K562 (cell line): Measurements from ENCODE around the gene TMC8. TPM values are rescaled to one million over a fixed set of nuclear protein-coding genes. Genes with fewer than 3 reads are reported as not detected.

Source experiments
- BCL6 ChIP-seq: fragments of 250-450 bp; sonication (Bioruptor Pico); IDR thresholded peaks from 2 replicates; pipeline ENCODE4 v1.4.0; 2020
- DNMT1 ChIP-seq: fragments of 450-650 bp; IDR thresholded peaks from 2 replicates; pipeline ENCODE4 v1.6.1; 2016; ENCODE audit warnings: antibody characterized with exemption, mild to moderate bottlenecking
- MTA3 ChIP-seq: fragments of 450-650 bp; formaldehyde crosslinking; IDR thresholded peaks from 2 replicates; pipeline ENCODE4 v1.6.1; 2017; ENCODE audit warnings: mild to moderate bottlenecking, borderline replicate concordance
- NCOA1 ChIP-seq: fragments of 450-650 bp; IDR thresholded peaks from 2 replicates; pipeline ENCODE4 v1.6.1; 2016; ENCODE audit warnings: low read depth
- ZNF583 ChIP-seq: fragments of 250-450 bp; sonication (Bioruptor Pico); IDR thresholded peaks from 2 replicates; pipeline ENCODE4 v1.4.0; 2020
- polyA plus RNA-seq, 8 experiments: library from polyadenylated mRNA; depleted of rRNA in 4 of 8; stranded (reverse) in 5 of 8; unstranded in 3 of 8; fragments of >200 nt; fragmentation: Nextera tagmentation in 2 of 8; fragmentation: Illumina TruSeq in 1 of 8; extraction: Ambion mirVana in 2 of 8; extraction: Trizol in 1 of 8; gene quantifications; 2 replicates each; pipeline versions ENCODE4 v1.2.1 to v1.2.3, GENCODE V29; 2011 to 2014; ENCODE audit warnings: inconsistent platforms in 1 of 8, missing spikeins in 1 of 8
- total RNA-seq, 7 experiments: library from RNA; depleted of rRNA in 6 of 7; stranded (reverse); fragments of >200 nt in 6 of 7; fragmentation: Illumina TruSeq in 2 of 7; extraction: Trizol in 2 of 7; gene quantifications; 2 replicates each; pipeline versions ENCODE4 v1.2.1 to v1.2.3, GENCODE V29; 2011 to 2021; ENCODE audit warnings: low replicate concordance in 1 of 7
- TF ChIP-seq, protein P1 (sequence below): fragments of 450-650 bp; formaldehyde crosslinking; IDR thresholded peaks from 2 replicates; pipeline ENCODE4 v1.4.0; 2022; ENCODE audit warnings: missing genetic modification characterization
- TF ChIP-seq, protein P2 (sequence below): fragments of 450-650 bp; IDR thresholded peaks from 2 replicates; pipeline ENCODE4 v1.6.1; 2016; ENCODE audit warnings: low read depth, mild to moderate bottlenecking, moderate library complexity
- TF ChIP-seq, protein P3 (sequence below): sonication (generic); formaldehyde crosslinking; IDR thresholded peaks from 2 replicates; pipeline ENCODE4 v1.8.0; 2023; ENCODE audit warnings: mild to moderate bottlenecking, missing genetic modification reagents
- TF ChIP-seq, protein P4 (sequence below): fragments of 450-650 bp; IDR thresholded peaks from 2 replicates; pipeline ENCODE4 v1.6.1; 2016; ENCODE audit warnings: low read depth

TMC8 gene
- total and polyA plus RNA-seq, 9 of the 15 experiments (the other 6 are each of a cell fraction or from before 2014, with no cell fraction given) = 0.13 to 10.9 (median 2.8) TPM

DNA sequence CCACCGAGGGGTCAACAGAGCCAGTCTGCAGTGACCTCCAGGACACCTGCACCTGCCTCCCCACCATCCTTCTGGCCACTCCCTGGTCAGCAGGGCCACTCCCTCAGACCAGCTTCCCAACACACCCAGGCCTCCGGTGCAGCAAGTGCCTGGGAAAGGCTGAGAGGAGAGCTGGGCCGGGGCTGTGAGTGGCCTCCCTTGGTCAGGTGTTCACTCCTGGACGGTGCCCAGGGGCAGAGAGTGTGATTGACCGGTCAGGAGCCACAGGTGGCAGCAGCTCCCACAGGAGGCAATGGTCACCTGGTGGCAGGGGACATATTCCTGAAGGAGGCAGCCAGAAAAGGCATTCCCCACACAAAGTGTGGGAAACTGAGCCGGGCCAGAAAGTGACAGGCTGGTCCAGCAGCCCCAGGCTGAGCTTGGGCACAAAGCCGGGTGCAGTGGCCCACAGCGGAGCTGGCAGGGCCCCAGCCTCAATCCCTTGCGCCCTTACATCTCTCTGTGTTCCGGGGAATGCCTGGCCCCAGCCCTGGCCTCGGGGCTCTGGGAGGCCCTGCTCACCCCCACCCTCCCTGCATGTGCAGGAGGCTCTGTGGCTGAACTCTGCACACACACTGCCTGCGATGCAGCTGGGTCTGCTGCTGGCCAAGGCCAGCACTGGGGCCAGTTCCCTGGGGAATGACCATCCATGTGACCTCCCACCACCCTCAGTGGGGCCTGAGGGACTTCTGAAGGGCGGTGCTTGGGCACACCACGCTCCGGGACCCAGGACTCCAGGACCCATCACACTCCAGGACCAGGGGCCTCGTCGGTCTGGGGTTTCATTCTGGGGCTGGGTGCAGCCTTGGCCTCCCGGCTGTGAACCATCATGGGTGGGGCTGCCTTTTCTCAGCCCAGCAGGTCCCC is 14.4 kb downstream of the TMC8 start (continued):
- TF ChIP-seq, protein P1, sequence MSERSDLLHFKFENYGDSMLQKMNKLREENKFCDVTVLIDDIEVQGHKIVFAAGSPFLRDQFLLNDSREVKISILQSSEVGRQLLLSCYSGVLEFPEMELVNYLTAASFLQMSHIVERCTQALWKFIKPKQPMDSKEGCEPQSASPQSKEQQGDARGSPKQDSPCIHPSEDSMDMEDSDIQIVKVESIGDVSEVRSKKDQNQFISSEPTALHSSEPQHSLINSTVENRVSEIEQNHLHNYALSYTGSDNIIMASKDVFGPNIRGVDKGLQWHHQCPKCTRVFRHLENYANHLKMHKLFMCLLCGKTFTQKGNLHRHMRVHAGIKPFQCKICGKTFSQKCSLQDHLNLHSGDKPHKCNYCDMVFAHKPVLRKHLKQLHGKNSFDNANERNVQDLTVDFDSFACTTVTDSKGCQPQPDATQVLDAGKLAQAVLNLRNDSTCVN (CRISPR knock-in tag) = no peak
- TF ChIP-seq, protein P2, sequence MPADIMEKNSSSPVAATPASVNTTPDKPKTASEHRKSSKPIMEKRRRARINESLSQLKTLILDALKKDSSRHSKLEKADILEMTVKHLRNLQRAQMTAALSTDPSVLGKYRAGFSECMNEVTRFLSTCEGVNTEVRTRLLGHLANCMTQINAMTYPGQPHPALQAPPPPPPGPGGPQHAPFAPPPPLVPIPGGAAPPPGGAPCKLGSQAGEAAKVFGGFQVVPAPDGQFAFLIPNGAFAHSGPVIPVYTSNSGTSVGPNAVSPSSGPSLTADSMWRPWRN = no peak
- TF ChIP-seq NCOA1 (no peak), ZNF583 (CRISPR knock-in tag) (0 out of 2 replicates have a peak, but pooled peaks have one; percentile 52), DNMT1 (no peak), BCL6 (CRISPR knock-in tag) (no peak), MTA3 (0 out of 2 replicates have a peak, but pooled peaks have one; percentile 15)
- TF ChIP-seq, protein P3, sequence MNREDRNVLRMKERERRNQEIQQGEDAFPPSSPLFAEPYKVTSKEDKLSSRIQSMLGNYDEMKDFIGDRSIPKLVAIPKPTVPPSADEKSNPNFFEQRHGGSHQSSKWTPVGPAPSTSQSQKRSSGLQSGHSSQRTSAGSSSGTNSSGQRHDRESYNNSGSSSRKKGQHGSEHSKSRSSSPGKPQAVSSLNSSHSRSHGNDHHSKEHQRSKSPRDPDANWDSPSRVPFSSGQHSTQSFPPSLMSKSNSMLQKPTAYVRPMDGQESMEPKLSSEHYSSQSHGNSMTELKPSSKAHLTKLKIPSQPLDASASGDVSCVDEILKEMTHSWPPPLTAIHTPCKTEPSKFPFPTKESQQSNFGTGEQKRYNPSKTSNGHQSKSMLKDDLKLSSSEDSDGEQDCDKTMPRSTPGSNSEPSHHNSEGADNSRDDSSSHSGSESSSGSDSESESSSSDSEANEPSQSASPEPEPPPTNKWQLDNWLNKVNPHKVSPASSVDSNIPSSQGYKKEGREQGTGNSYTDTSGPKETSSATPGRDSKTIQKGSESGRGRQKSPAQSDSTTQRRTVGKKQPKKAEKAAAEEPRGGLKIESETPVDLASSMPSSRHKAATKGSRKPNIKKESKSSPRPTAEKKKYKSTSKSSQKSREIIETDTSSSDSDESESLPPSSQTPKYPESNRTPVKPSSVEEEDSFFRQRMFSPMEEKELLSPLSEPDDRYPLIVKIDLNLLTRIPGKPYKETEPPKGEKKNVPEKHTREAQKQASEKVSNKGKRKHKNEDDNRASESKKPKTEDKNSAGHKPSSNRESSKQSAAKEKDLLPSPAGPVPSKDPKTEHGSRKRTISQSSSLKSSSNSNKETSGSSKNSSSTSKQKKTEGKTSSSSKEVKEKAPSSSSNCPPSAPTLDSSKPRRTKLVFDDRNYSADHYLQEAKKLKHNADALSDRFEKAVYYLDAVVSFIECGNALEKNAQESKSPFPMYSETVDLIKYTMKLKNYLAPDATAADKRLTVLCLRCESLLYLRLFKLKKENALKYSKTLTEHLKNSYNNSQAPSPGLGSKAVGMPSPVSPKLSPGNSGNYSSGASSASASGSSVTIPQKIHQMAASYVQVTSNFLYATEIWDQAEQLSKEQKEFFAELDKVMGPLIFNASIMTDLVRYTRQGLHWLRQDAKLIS = no peak
- TF ChIP-seq, protein P4, sequence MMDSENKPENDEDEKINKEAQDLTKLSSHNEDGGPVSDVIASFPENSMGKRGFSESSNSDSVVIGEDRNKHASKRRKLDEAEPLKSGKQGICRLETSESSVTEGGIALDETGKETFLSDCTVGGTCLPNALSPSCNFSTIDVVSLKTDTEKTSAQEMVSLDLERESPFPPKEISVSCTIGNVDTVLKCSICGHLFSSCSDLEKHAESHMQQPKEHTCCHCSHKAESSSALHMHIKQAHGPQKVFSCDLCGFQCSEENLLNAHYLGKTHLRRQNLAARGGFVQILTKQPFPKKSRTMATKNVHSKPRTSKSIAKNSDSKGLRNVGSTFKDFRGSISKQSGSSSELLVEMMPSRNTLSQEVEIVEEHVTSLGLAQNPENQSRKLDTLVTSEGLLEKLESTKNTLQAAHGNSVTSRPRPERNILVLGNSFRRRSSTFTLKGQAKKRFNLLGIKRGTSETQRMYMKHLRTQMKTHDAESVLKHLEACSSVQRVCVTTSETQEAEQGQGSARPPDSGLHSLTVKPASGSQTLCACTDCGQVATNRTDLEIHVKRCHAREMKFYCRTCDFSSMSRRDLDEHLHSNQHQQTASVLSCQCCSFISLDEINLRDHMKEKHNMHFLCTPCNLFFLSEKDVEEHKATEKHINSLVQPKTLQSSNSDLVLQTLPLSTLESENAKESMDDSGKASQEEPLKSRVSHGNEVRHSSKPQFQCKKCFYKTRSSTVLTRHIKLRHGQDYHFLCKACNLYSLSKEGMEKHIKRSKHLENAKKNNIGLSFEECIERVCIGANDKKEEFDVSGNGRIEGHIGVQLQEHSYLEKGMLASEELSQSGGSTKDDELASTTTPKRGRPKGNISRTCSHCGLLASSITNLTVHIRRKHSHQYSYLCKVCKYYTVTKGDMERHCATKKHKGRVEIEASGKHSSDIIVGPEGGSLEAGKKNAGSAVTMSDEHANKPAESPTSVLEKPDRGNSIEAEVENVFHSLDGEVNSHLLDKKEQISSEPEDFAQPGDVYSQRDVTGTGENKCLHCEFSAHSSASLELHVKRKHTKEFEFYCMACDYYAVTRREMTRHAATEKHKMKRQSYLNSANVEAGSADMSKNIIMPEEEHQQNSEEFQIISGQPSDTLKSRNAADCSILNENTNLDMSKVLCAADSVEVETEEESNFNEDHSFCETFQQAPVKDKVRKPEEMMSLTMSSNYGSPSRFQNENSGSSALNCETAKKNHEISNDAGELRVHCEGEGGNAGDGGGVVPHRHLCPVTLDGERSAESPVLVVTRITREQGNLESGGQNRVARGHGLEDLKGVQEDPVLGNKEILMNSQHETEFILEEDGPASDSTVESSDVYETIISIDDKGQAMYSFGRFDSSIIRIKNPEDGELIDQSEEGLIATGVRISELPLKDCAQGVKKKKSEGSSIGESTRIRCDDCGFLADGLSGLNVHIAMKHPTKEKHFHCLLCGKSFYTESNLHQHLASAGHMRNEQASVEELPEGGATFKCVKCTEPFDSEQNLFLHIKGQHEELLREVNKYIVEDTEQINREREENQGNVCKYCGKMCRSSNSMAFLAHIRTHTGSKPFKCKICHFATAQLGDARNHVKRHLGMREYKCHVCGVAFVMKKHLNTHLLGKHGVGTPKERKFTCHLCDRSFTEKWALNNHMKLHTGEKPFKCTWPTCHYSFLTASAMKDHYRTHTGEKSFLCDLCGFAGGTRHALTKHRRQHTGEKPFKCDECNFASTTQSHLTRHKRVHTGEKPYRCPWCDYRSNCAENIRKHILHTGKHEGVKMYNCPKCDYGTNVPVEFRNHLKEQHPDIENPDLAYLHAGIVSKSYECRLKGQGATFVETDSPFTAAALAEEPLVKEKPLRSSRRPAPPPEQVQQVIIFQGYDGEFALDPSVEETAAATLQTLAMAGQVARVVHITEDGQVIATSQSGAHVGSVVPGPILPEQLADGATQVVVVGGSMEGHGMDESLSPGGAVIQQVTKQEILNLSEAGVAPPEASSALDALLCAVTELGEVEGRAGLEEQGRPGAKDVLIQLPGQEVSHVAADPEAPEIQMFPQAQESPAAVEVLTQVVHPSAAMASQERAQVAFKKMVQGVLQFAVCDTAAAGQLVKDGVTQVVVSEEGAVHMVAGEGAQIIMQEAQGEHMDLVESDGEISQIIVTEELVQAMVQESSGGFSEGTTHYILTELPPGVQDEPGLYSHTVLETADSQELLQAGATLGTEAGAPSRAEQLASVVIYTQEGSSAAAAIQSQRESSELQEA = no peak
